Right lobe of liver (tissue), 6 donors: ENCODE results near the gene PARP3. TPM values are rescaled to one million over a fixed set of nuclear protein-coding genes. Genes with fewer than 3 reads are reported as not detected.

Experiments
- ATAC-seq, 4 donors: fragments of 200-7000 bp; cut with Tn5 transposase; one replicate each; pipeline ENCODE4 v1.9.1; 2020; ENCODE audit warnings: mild to moderate bottlenecking in 4 of 4, moderate library complexity in 4 of 4
- DNase-seq, 3 donors: peaks; one replicate each; pipeline ENCODE4 v3.0.0-alpha.2; 2020
- H3K27ac ChIP-seq, 3 donors: fragments of 200-600 bp; one replicate each; pipeline ENCODE4 v1.8.0; 2022
- H3K27me3 ChIP-seq, 2 donors: fragments of 200-600 bp; one replicate each; pipeline ENCODE4 v1.8.0; 2022
- H3K36me3 ChIP-seq, 4 donors: fragments of 200-600 bp; sonication (generic) in 1 of 4; one replicate each; pipeline versions ENCODE4 v1.5.1 to v1.8.0; 2017 to 2022; ENCODE audit warnings: control low read depth in 1 of 4
- H3K4me1 ChIP-seq, 4 donors: fragments of 200-600 bp; sonication (generic) in 1 of 4; one replicate each; pipeline versions ENCODE4 v1.5.1 to v1.8.0; 2017 to 2022; ENCODE audit warnings: control low read depth in 1 of 4
- H3K4me3 ChIP-seq, 3 donors: fragments of 200-600 bp; one replicate each; pipeline ENCODE4 v1.8.0; 2022
- H3K9me3 ChIP-seq, 4 donors: fragments of 200-600 bp; sonication (generic) in 1 of 4; one replicate each; pipeline versions ENCODE4 v1.5.1 to v1.8.0; 2017 to 2022; ENCODE audit warnings: control low read depth in 1 of 4
- CTCF ChIP-seq, 4 donors: fragments of 200-600 bp in 3 of 4; fragments of 450-650 bp in 1 of 4; IDR thresholded peaks; one replicate each; pipeline versions ENCODE4 v1.5.1 to v1.8.0; 2016 to 2022; ENCODE audit warnings: antibody characterized with exemption in 4 of 4, mild to moderate bottlenecking in 2 of 4
- POLR2A ChIP-seq: fragments of 450-650 bp; IDR thresholded peaks from one replicate; pipeline ENCODE4 v1.6.1; 2017; ENCODE audit warnings: antibody characterized with exemption, mild to moderate bottlenecking
- WGBS: methylation state at CpG from one replicate; pipeline ENCODE4 v1.1.6; 2018; ENCODE audit warnings: low coverage, low lambda C conversion rate; ENCODE audit not compliant: insufficient coverage; ENCODE audit errors: missing lambda C conversion rate; 5-methylcytosine and 5-hydroxymethylcytosine counted together
- intact Hi-C, 2 donors: fragments of 100-400 bp; cut with DNase I; formaldehyde crosslinking; loops; one replicate each; pipeline versions ENCODE4 v1.11.2 to v1.14.1; 2022
- total RNA-seq, 6 experiments: library from RNA; depleted of rRNA in 2 of 6; stranded (reverse); fragments of >200 nt in 2 of 6; fragmentation: NEBNext Ultra II Directional in 3 of 6; extraction: Animal tissue kit (Norgen Biotek cat#: 25700) in 3 of 6; gene quantifications; one replicate each; pipeline versions ENCODE4 v1.1.0 to v1.2.4, GENCODE V29; 2016 to 2023
- donor health status: DM: no; HTN: yes; CAD: no.
- donor health status: DM: no; HTN: no; CAD: no.
- donor health status: DM: no; HTN: no; CAD: no.
- donor health status: DM: no; HTN: yes; CAD: no.
- donor health status: DM: no; HTN: yes; CAD: no.

Gene PARP3
- total RNA-seq, 6 experiments from 2014 or later = 13.5 to 19.4 (median 16.0) TPM

- TF ChIP-seq CTCF (IDR thresholded peaks at IDR 0.05) = no peak
- no peak for TF ChIP-seq POLR2A
- H3K4me3 ChIP-seq = no peak overlapping the region
- H3K36me3 ChIP-seq = no peaks in the 10 kb centered on the region
- intact Hi-C loops = no loop called here
- ATAC-seq (no peak), DNase-seq (no peak)
- H3K27me3 ChIP-seq = no peaks in the 10 kb centered on the region
- H3K9me3 ChIP-seq = no peaks in the 10 kb centered on the region
- H3K27ac ChIP-seq = no peak overlapping the region
- peaks cover 0 to 19% (median 2%) of the 10 kb centered on the region in 4 donors for H3K4me1 ChIP-seq
- 100% methylated on average over 1 of the region's 15 CpGs for WGBS
These were observed 15.5 kb downstream of the PARP3 start for GRCh38 chr3:51957520-51958205.

- ATAC-seq (peak in 2 of 4 donors; percentile 13 to 30), DNase-seq (no peak)
- WGBS = 85% methylated on average over 8 of the region's 20 CpGs
- Histone ChIP-seq H3K9me3 (no peaks in the 10 kb centered on the region), H3K27me3 (no peaks in the 10 kb centered on the region), H3K36me3 (no peaks in the 10 kb centered on the region), H3K4me3 (no peak overlapping the region), H3K27ac (no peak overlapping the region), H3K4me1 (peaks cover 0 to 19% (median 2%) of the 10 kb centered on the region in 4 donors)
- intact Hi-C loops = no loop called here
- TF ChIP-seq POLR2A (no peak), CTCF (IDR thresholded peaks at IDR 0.05) (no peak)
These were observed 16.7 kb downstream of the PARP3 start for GRCh38 chr3:51958603-51959521.

GRCh38 chr3:51959651-51960050 is 17.5 kb downstream of the PARP3 start:
- no peaks in the 10 kb centered on the region for H3K9me3 ChIP-seq
- no peaks in the 10 kb centered on the region for H3K36me3 ChIP-seq
- ATAC-seq (no peak), DNase-seq (no peak)
- no peak for TF ChIP-seq CTCF (IDR thresholded peaks at IDR 0.05)
- TF ChIP-seq POLR2A = no peak
- no peaks in the 10 kb centered on the region for H3K27me3 ChIP-seq
- 83% methylated on average over 1 of the region's 7 CpGs for whole genome bisulfite sequencing
- intact Hi-C loops = no loop called here
- no peak overlapping the region for H3K27ac ChIP-seq
- peaks cover 0 to 19% (median 2%) of the 10 kb centered on the region in 4 donors for H3K4me1 ChIP-seq
- no peak overlapping the region for H3K4me3 ChIP-seq

GRCh38 chr3:51960386-51960785 is 18.2 kb downstream of the PARP3 start:
- DNase-seq = no peak
- Histone ChIP-seq H3K27me3 (no peaks in the 10 kb centered on the region), H3K9me3 (no peaks in the 10 kb centered on the region)

More at GRCh38 chr3:51960386-51960785, 18.2 kb downstream of the PARP3 start:
- Histone ChIP-seq H3K27ac (no peak overlapping the region), H3K36me3 (no peaks in the 10 kb centered on the region), H3K4me3 (no peak overlapping the region), H3K4me1 (peaks cover 0 to 19% (median 2%) of the 10 kb centered on the region in 4 donors)
- intact Hi-C loops = no loop called here
- no peak for ATAC-seq
- WGBS = no CpG with 5 or more reads among the region's 10 CpGs
- TF ChIP-seq POLR2A (no peak), CTCF (IDR thresholded peaks at IDR 0.05) (no peak)
